Fibroblast of villous mesenchyme (primary cell): ENCODE measurements around the gene ITPKC. TPM values are rescaled to one million over a fixed set of nuclear protein-coding genes. Genes with fewer than 3 reads are reported as not detected.

ENCODE experiments used
- DNase-seq: peaks from one replicate; pipeline ENCODE4 v3.0.0-alpha.2; 2010; ENCODE audit warnings: low read depth
- H3K4me3 ChIP-seq: 2 replicates; pipeline ENCODE4 v1.5.1; 2011; ENCODE audit warnings: low read depth, mild to moderate bottlenecking, low read length
- CTCF ChIP-seq: IDR thresholded peaks from 2 replicates; pipeline ENCODE4 v1.5.1; 2012; ENCODE audit warnings: low read depth, mild to moderate bottlenecking, low read length; ENCODE audit not compliant: insufficient read depth
- total RNA-seq: library from RNA; depleted of rRNA; stranded (reverse); fragments of >200 nt; gene quantifications from 2 replicates; pipeline ENCODE4 v1.2.3, GENCODE V29; 2012

The ITPKC gene
- total RNA-seq, 1 donor, result 16.8 TPM

GRCh38 chr19:40752257-40752781 is 35.4 kb downstream of the ITPKC start:
- peak overlapping the region; percentile 91 for H3K4me3 ChIP-seq
- no peak for TF ChIP-seq CTCF
- DNase-seq, result no peak

GRCh38 chr19:40754611-40755247 is 37.8 kb downstream of the ITPKC start:
- TF ChIP-seq CTCF, result no peak
- peak overlapping the region; percentile 37 for H3K4me3 ChIP-seq
- DNase-seq, result peak; percentile 65

- no peak for TF ChIP-seq CTCF
- DNase-seq, result no peak
- no peak overlapping the region for H3K4me3 ChIP-seq
Measured at GRCh38 chr19:40755248-40755624, 38.3 kb downstream of the ITPKC start.

GRCh38 chr19:40755791-40756190 is 38.9 kb downstream of the ITPKC start:
- H3K4me3 ChIP-seq, result no peak overlapping the region
- DNase-seq, result no peak
- no peak for TF ChIP-seq CTCF

GRCh38 chr19:40756502-40757110 is 39.7 kb downstream of the ITPKC start:
- TF ChIP-seq CTCF, result no peak
- DNase-seq, result no peak
- no peak overlapping the region for H3K4me3 ChIP-seq

- no peak for TF ChIP-seq CTCF
- DNase-seq, result no peak
- H3K4me3 ChIP-seq, result no peak overlapping the region
Measured at GRCh38 chr19:40758491-40758890, 41.6 kb downstream of the ITPKC start.
